K562 (cell line): Measurements from ENCODE around the gene GFOD1. TPM values are rescaled to one million over a fixed set of nuclear protein-coding genes. Genes with fewer than 3 reads are reported as not detected.

Experiments used
- BRD4 ChIP-seq: fragments of 200-600 bp; sonication (generic); IDR thresholded peaks from 2 replicates; pipeline ENCODE4 v1.6.1; 2017; ENCODE audit warnings: inconsistent platforms
- BRF2 ChIP-seq: IDR thresholded peaks from 3 replicates; pipeline ENCODE4 v1.6.1; 2011; ENCODE audit warnings: borderline replicate concordance, mild to moderate bottlenecking; ENCODE audit not compliant: insufficient read length, insufficient read depth
- CEBPG ChIP-seq, 3 experiments: fragments of 200-800 bp in 1 of 3; sonication (Bioruptor generic) in 1 of 3; sonication (generic) in 1 of 3; formaldehyde crosslinking in 1 of 3; IDR thresholded peaks in 2 of 3; conservative IDR thresholded peaks in 1 of 3; 2 replicates each; pipeline versions ENCODE4 v1.6.1 to v1.8.0; 2016 to 2022; ENCODE audit warnings: missing compliant biosample characterization in 2 of 3, missing genetic modification characterization in 2 of 3, mild to moderate bottlenecking in 1 of 3, missing genetic modification reagents in 1 of 3
- CHD2 ChIP-seq: IDR thresholded peaks from 2 replicates; pipeline ENCODE4 v1.6.1; 2011; ENCODE audit warnings: low read depth, low read length
- DACH1 ChIP-seq: fragments of 450-650 bp; IDR thresholded peaks from 2 replicates; pipeline ENCODE4 v1.6.1; 2018; ENCODE audit not compliant: partially characterized antibody
- KAT8 ChIP-seq: fragments of 450-650 bp; IDR thresholded peaks from 2 replicates; pipeline ENCODE4 v1.6.1; 2016; ENCODE audit warnings: low read depth, mild to moderate bottlenecking
- PURB ChIP-seq: sonication (generic); formaldehyde crosslinking; IDR thresholded peaks from 2 replicates; pipeline ENCODE4 v1.9.0; 2021; ENCODE audit warnings: low read depth, mild to moderate bottlenecking, missing genetic modification reagents
- SRSF3 ChIP-seq: fragments of 200-400 bp; formaldehyde crosslinking; IDR thresholded peaks from 2 replicates; pipeline ENCODE4 v1.6.1; 2016; ENCODE audit warnings: mild to moderate bottlenecking, low read length, moderate library complexity; ENCODE audit not compliant: insufficient read depth
- STAT5A ChIP-seq: IDR thresholded peaks from 2 replicates; pipeline ENCODE4 v1.6.1; 2012; ENCODE audit warnings: low read length, inconsistent platforms, borderline replicate concordance
- TAL1 ChIP-seq: fragments of 450-650 bp; IDR thresholded peaks from 2 replicates; pipeline ENCODE4 v1.6.1; 2016; ENCODE audit warnings: mild to moderate bottlenecking
- ZBTB9 ChIP-seq: fragments of 450-650 bp; formaldehyde crosslinking; IDR thresholded peaks from 2 replicates; pipeline ENCODE4 v1.4.0; 2020; ENCODE audit warnings: mild to moderate bottlenecking, moderate library complexity
- ZNF408 ChIP-seq: fragments of 250-450 bp; sonication (Bioruptor Pico); IDR thresholded peaks from 2 replicates; pipeline ENCODE4 v1.4.0; 2020; ENCODE audit warnings: low read depth, mild to moderate bottlenecking, moderate library complexity
- ZNF586 ChIP-seq: fragments of 450-650 bp; formaldehyde crosslinking; conservative IDR thresholded peaks from 2 replicates; pipeline ENCODE4 v1.4.0; 2020; ENCODE audit warnings: mild to moderate bottlenecking, moderate library complexity
- polyA plus RNA-seq, 8 experiments: library from polyadenylated mRNA; depleted of rRNA in 4 of 8; stranded (reverse) in 5 of 8; unstranded in 3 of 8; fragments of >200 nt; fragmentation: Nextera tagmentation in 2 of 8; fragmentation: Illumina TruSeq in 1 of 8; extraction: Ambion mirVana in 2 of 8; extraction: Trizol in 1 of 8; gene quantifications; 2 replicates each; pipeline versions ENCODE4 v1.2.1 to v1.2.3, GENCODE V29; 2011 to 2014; ENCODE audit warnings: inconsistent platforms in 1 of 8, missing spikeins in 1 of 8
- total RNA-seq, 7 experiments: library from RNA; depleted of rRNA in 6 of 7; stranded (reverse); fragments of >200 nt in 6 of 7; fragmentation: Illumina TruSeq in 2 of 7; extraction: Trizol in 2 of 7; gene quantifications; 2 replicates each; pipeline versions ENCODE4 v1.2.1 to v1.2.3, GENCODE V29; 2011 to 2021; ENCODE audit warnings: low replicate concordance in 1 of 7
- TF ChIP-seq, protein P1 (sequence below): fragments of 150-350 bp; conservative IDR thresholded peaks from 2 replicates; pipeline ENCODE4 v1.6.1; 2014; ENCODE audit warnings: low read length

GFOD1 gene
- total and polyA plus RNA-seq, 9 of the 15 experiments (the other 6 are each of a cell fraction or from before 2014, with no cell fraction given): 3.8 to 12.0 (median 8.2) TPM

GRCh38 chr6:13484827-13485226, 2.6 kb downstream of the GFOD1 start (continued):
- TF ChIP-seq ZNF586: no peak
- 0 out of 2 replicates have a peak, but pooled peaks have one; percentile 10 for TF ChIP-seq ZBTB9
- TF ChIP-seq, protein P1, sequence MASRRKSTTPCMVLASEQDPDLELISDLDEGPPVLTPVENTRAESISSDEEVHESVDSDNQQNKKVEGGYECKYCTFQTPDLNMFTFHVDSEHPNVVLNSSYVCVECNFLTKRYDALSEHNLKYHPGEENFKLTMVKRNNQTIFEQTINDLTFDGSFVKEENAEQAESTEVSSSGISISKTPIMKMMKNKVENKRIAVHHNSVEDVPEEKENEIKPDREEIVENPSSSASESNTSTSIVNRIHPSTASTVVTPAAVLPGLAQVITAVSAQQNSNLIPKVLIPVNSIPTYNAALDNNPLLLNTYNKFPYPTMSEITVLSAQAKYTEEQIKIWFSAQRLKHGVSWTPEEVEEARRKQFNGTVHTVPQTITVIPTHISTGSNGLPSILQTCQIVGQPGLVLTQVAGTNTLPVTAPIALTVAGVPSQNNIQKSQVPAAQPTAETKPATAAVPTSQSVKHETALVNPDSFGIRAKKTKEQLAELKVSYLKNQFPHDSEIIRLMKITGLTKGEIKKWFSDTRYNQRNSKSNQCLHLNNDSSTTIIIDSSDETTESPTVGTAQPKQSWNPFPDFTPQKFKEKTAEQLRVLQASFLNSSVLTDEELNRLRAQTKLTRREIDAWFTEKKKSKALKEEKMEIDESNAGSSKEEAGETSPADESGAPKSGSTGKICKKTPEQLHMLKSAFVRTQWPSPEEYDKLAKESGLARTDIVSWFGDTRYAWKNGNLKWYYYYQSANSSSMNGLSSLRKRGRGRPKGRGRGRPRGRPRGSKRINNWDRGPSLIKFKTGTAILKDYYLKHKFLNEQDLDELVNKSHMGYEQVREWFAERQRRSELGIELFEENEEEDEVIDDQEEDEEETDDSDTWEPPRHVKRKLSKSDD: no peak
- TF ChIP-seq SRSF3: no peak
- TF ChIP-seq ZNF408: no peak
- no peak for TF ChIP-seq STAT5A
- no peak for TF ChIP-seq TAL1
- peak; percentile 6 for TF ChIP-seq DACH1
- no peak for TF ChIP-seq BRF2
- no peak for TF ChIP-seq CHD2
- no peak for TF ChIP-seq BRD4
- no peak for TF ChIP-seq PURB (CRISPR knock-in tag)
- no peak for TF ChIP-seq CEBPG (CRISPR knock-in tag; IDR thresholded peaks at IDR 0.05)
- no peak for TF ChIP-seq CEBPG (tag; conservative IDR thresholded peaks at IDR 0.05 in 1 of 2, IDR thresholded peaks at IDR 0.05 in 1 of 2)
- no peak for TF ChIP-seq KAT8
